ENCODE results near the gene BCL2.

Gene BCL2

DNA sequence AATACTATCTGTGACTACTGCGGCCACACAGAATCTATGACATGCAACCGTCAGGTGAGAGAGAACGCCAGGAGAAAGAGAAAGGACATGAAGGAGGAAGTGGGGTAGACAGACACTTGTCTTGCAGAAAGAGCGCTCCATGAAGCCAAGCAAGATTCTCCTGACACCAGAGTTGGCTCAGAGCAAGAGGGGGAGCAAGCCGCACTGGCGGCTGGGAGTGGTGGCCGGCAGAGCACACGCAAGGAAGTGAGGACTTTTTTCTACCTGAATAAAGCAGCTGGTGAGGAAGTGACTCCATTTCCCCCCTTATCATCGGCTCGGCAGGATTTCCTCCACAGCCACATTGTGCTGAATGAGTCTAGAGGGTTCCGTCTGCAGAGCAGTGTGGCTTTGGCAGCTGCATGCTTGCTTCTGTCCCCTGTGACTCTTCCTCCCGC lies 181.6 kb downstream of the BCL2 start:
- peak overlapping the region; percentile 92 for H3K27ac Mint-ChIP-seq
- peak overlapping the region; percentile 83 for H3K4me3 Mint-ChIP-seq
- H3K9me3 Mint-ChIP-seq: no peaks in the 10 kb centered on the region
- DNase-seq (ENCODE audit: low spot score in 2 of 2): peak in 1 of 2 donors; percentile 54
- peak; percentile 71 for ATAC-seq (ENCODE audit: low read depth)
- no peaks in the 10 kb centered on the region for H3K27me3 Mint-ChIP-seq
- peaks cover 15% of the 10 kb centered on the region for H3K36me3 Mint-ChIP-seq
- H3K4me1 Mint-ChIP-seq: peaks cover 64% of the 10 kb centered on the region

DNA sequence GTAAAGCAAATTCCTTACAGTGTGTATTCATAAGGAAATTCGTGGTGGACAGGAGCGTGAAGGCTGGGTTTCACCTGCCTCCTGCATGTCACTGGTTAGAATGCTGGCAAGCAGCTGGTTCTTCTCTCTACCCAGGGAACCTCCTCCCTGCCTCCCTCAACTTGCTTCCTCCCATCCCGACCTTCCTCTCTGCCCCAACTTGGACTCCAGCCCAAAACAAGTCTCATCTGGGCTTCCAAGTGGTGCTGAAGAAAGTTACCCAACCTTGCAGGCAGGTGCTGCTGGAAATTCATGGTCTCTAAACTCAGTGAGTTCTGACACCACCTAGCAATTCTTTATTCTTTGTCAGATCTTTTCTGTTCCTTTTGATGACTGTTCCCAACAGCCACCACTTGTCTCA lies 184.5 kb downstream of the BCL2 start:
- Mint-ChIP-seq H3K9me3 (no peaks in the 10 kb centered on the region), H3K36me3 (peaks cover 9% of the 10 kb centered on the region), H3K4me3 (no peak overlapping the region), H3K27ac (peak overlapping the region; percentile 92), H3K4me1 (peaks cover 43% of the 10 kb centered on the region), H3K27me3 (no peaks in the 10 kb centered on the region)
- no peak for ATAC-seq (ENCODE audit: low read depth)
- DNase-seq (ENCODE audit: low spot score in 2 of 2): no peak

DNA sequence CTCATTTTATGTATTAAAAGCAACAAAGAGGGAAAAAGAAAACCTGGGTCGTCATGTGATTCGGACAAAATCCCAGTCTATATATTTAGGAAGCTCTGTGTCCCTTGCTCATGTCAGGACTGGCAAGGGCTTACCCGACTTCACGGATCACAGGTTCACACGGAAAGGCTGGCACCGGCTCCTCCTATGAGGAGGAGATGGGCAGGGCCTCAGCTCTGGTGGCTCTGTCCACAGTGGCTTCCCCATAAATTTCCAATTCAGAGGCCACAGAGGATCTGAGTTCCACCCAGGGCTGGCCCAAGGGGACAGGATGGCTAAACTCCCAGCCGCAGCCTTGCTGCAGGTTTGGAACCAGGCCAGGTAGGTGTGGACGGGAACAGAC lies 186.8 kb downstream of the BCL2 start:
- Mint-ChIP-seq H3K9me3 (no peaks in the 10 kb centered on the region), H3K4me1 (peaks cover 31% of the 10 kb centered on the region), H3K27ac (no peak overlapping the region), H3K36me3 (peaks cover 17% of the 10 kb centered on the region), H3K4me3 (no peak overlapping the region), H3K27me3 (no peaks in the 10 kb centered on the region)
- no peak for ATAC-seq (ENCODE audit: low read depth)
- DNase-seq (ENCODE audit: low spot score in 2 of 2): no peak

DNA sequence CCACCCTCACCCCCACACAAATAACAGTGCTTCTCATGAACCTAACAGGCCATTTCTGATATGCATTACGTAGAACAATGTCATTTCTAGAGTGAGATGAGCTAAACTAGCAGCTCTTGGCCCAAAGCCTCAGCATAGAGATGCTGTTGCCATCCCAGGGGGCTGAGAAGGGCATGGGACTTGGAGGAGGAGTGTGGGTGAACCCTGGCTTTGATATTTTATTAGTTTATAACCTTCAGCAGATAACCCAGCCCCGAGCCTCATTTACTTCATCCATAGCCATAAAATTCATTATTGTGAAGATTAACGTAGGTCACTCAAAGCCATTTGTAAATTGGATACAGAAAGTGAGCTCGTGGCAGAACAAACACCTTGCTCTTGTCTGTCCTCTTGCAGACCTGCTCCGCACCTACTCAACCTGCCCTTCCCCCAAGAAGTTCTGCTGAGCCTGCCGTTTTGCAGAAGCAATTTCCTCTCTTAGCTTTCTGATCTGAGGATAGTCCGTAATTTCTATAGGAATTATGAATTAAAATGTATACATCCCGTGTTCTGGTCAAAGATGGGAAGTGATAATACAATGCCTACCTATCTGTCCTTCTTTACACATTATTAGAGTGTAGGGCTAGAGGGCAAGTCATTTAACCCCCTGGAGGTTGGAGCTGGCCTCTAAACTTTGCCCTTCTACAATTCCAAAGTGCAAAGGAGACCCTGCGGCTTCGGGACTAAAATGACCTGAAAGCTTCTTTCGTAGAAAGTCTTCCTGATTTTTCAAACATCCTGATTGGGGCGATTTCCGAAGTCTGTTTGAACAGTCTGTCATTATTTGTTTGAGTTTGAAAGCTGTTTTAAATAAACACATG lies 187.4 kb downstream of the BCL2 start:
- ATAC-seq (ENCODE audit: low read depth) (peak; percentile 6), DNase-seq (ENCODE audit: low spot score in 2 of 2) (no peak)
- H3K27ac Mint-ChIP-seq: peak overlapping the region; percentile 20
- H3K4me3 Mint-ChIP-seq: no peak overlapping the region
- no peaks in the 10 kb centered on the region for H3K9me3 Mint-ChIP-seq
- peaks cover 26% of the 10 kb centered on the region for H3K4me1 Mint-ChIP-seq
- H3K27me3 Mint-ChIP-seq: no peaks in the 10 kb centered on the region
- peaks cover 21% of the 10 kb centered on the region for H3K36me3 Mint-ChIP-seq

DNA sequence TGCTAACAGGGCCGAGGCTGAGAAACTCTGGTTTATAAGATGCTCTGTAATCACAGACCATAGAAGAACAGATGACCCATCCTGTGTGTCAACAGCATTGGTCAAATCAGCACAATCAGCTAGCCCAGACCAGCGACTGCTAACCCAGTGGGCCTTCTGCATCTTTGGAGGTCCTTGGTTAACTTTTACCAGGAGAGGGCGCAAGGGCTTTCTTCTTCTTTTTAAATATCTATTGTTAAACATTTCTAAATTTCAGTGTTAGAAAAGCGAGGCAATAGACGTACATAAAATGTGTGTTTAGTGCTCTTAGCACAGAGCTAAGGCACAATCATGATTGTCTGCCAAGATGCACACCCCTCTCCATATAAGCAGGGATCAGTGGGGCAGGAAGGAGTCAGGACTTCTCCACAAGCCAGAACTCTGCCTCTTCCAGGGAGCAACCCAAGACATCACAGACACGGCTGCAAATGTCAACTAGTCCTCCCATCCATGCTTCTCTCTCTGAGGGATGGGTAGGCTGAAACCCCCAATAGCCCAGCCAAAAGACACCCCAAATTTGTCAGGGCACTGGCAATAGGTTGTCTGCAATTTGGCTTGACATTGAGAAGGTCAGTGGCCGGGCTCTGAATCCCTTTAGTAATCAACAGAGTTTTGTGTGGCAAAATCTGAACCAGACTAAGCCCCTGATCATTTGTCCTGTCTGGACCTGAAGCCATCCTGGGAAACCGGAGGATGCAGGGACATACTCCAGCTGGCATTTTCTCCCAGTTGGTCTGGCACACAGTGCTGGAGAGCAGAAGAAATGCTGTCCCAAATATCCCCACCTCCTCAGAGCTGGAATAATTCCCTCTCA lies 188.2 kb downstream of the BCL2 start:
- Mint-ChIP-seq H3K36me3 (peaks cover 22% of the 10 kb centered on the region), H3K4me1 (peaks cover 20% of the 10 kb centered on the region), H3K27me3 (no peaks in the 10 kb centered on the region), H3K9me3 (no peaks in the 10 kb centered on the region), H3K4me3 (no peak overlapping the region), H3K27ac (no peak overlapping the region)
- peak; percentile 63 to 72 for DNase-seq (ENCODE audit: low spot score in 2 of 2)
- peak; percentile 83 for ATAC-seq (ENCODE audit: low read depth)

DNA sequence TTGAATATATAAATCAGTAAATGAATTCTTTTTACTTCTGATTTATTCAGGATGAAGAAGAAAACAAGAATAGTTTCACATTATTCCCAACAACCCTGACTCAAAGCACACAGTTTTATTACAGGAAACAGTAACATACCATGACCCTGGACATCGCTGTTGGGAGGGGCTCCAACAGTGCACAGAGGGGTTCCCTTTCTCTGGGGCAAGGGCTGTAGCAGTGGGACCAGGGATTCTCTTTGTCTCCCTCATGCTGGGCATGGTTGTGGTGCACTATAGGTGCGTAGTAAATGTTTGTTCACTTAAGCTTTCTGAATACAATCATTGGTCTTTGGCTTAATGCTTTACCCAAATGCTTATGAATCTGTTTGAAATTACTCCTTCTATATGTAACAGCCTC lies 189.4 kb downstream of the BCL2 start:
- H3K4me1 Mint-ChIP-seq: peaks cover 8% of the 10 kb centered on the region
- H3K27ac Mint-ChIP-seq: no peak overlapping the region
- DNase-seq (ENCODE audit: low spot score in 2 of 2) (no peak), ATAC-seq (ENCODE audit: low read depth) (no peak)
- H3K27me3 Mint-ChIP-seq: no peaks in the 10 kb centered on the region
- peaks cover 13% of the 10 kb centered on the region for H3K36me3 Mint-ChIP-seq
- no peaks in the 10 kb centered on the region for H3K9me3 Mint-ChIP-seq
- no peak overlapping the region for H3K4me3 Mint-ChIP-seq

DNA sequence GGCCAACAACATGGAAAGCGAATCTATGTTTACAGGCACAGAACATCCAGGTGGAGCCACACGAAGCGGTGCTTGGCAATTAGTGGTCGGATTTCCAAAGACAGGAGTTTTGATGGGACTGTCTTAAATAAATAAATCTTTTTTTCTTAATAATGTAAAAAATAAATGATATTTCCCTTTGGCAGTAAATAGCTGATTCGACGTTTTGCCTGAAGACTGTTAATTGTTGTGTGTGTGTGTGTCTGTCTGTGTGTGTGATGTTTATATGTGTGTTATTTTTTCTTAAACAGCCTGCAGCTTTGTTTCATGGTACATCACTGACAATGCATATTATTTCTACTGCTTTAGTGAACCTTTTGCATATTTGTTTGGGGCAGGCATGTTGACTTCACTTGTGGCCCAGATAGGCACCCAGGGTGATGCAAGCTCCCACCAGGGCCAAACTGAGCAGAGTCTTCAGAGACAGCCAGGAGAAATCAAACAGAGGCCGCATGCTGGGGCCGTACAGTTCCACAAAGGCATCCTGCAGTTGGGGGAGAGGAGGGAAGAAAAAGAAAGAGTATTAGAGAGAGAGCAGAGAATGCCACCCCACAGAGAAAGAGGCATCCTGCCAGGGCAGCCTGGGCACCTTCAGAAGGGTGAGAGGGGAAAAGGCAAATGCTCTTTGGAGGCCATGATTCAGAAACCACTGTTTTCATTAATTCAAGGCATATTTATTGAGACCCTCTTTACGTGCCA lies 191.2 kb downstream of the BCL2 start:
- H3K27ac Mint-ChIP-seq: peak overlapping the region; percentile 24
- H3K4me1 Mint-ChIP-seq: peaks cover 7% of the 10 kb centered on the region
- no peak overlapping the region for H3K4me3 Mint-ChIP-seq
- no peaks in the 10 kb centered on the region for H3K9me3 Mint-ChIP-seq
- H3K27me3 Mint-ChIP-seq: no peaks in the 10 kb centered on the region
- ATAC-seq (ENCODE audit: low read depth): no peak
- peaks cover 13% of the 10 kb centered on the region for H3K36me3 Mint-ChIP-seq
- no peak for DNase-seq (ENCODE audit: low spot score in 2 of 2)

DNA sequence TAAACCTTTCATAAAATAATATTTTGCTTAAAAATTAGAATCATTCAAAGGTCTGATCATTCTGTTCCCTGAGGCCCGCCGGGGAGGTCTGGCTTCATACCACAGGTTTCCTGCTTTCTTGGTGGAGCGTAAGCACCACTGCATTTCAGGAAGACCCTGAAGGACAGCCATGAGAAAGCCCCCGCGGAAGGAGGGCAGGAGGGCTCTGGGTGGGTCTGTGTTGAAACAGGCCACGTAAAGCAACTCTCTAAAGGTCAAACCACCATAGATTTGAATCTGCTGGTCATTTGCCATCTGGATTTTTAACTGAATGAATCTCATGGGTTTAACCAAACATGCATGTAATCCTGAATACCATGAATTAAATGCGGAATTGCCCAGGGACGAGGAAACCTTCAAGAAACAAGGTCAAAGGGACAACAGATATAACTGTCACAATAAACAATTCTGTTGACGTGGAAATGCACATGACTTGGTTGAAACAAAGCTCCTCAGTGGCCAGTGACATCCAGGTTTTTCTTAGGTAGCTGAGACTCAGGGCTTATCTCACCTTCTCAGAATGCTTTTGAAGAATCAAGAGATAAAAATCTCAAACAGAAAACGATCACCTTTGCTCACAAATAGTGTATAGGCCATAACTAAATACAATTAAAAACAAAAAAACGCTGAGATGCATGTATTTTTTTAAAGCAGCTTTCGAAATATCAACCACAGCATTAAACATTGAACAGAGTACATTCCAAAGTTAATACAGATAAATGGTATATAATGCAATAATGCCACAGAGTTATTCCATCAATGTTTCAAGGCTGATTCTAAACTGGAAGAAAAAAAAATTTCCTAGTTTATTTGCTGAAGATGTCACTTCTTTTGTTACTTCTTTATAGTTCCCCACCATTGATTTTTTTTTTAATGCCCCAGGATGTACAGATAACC lies 193.2 kb downstream of the BCL2 start:
- peaks cover 10% of the 10 kb centered on the region for H3K4me1 Mint-ChIP-seq
- peak overlapping the region; percentile 11 for H3K27ac Mint-ChIP-seq
- no peaks in the 10 kb centered on the region for H3K27me3 Mint-ChIP-seq
- ATAC-seq (ENCODE audit: low read depth) (no peak), DNase-seq (ENCODE audit: low spot score in 2 of 2) (no peak)
- no peak overlapping the region for H3K4me3 Mint-ChIP-seq
- no peaks in the 10 kb centered on the region for H3K9me3 Mint-ChIP-seq
- peaks cover 13% of the 10 kb centered on the region for H3K36me3 Mint-ChIP-seq

DNA sequence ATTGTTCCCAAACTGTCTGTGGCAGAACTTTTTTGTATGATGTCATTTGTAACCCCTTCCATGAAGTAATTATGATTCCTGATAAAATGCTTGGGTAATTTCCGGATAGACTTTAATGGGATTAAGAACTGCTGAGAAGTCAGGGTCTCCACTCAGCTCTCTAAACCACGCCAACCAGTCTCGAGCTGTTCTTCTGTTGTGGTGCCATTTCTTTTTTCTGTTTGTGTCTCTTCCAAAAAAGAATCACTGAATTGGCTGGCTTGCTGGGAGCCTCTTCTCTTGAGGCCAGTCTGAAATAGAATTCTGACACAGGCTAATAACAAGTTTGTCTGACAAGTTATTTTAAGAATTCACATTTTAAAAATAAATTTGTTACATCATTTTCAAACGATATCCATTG lies 198.9 kb downstream of the BCL2 start:
- no peak for ATAC-seq (ENCODE audit: low read depth)
- no peaks in the 10 kb centered on the region for H3K27me3 Mint-ChIP-seq
- peaks cover 12% of the 10 kb centered on the region for H3K4me1 Mint-ChIP-seq
- no peaks in the 10 kb centered on the region for H3K9me3 Mint-ChIP-seq
- H3K36me3 Mint-ChIP-seq: no peaks in the 10 kb centered on the region
- no peak overlapping the region for H3K27ac Mint-ChIP-seq
- no peak for DNase-seq (ENCODE audit: low spot score in 2 of 2)
- H3K4me3 Mint-ChIP-seq: no peak overlapping the region

DNA sequence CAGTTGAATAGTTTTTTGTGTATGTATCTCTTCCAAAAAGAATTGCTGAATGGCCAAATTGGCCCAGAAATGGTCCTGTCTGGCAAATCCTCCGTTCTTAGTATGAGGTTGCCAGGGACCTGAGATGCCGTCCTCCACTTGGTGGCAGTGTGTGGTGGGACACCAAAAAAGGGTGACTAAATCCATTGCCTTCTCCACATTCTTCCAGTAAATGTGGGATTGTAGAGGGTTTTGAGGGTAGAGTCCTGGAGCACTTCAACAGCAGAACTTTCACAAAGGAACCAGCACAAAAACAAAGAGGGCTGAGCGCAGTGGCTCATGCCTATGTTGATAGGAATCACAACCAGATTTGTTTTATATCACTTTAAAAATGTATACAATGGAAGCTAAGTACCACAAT lies 199.9 kb downstream of the BCL2 start:
- no peaks in the 10 kb centered on the region for H3K9me3 Mint-ChIP-seq
- H3K27ac Mint-ChIP-seq: no peak overlapping the region
- H3K4me1 Mint-ChIP-seq: peaks cover 12% of the 10 kb centered on the region
- no peaks in the 10 kb centered on the region for H3K36me3 Mint-ChIP-seq
- DNase-seq (ENCODE audit: low spot score in 2 of 2) (no peak), ATAC-seq (ENCODE audit: low read depth) (peak; percentile 35)
- no peaks in the 10 kb centered on the region for H3K27me3 Mint-ChIP-seq
- H3K4me3 Mint-ChIP-seq: no peak overlapping the region

DNA sequence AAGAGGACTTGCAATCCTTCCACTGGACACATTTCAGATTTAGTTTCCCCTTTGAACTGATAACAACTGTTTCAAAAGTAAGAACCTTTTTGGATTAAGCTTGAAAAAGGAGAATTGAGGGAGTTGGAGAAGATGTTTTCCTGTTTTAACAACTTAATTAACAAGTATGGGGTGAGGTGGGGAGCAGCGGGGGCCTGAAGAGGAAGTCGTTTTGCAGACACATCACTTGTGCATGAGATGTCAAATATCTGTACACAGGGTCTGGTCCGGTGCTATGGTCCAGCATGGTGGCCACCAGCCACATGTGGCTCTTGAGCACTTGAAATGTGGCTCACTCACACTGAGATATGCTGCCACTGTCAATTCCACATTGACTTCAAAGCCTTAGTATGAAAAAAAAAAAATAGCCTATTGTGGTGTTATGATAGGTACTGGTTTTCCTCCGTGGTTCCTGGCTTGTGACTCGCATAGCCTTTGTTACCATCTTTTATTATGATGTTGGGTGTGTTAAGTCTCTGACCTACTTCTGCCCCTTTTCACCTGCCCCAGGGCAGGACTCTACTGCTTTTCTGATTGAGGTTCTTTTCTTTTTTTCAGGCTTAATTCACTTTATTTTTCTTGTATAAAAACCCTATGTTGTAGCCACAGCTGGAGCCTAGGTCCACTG lies 205.5 kb downstream of the BCL2 start:
- no peak for ATAC-seq (ENCODE audit: low read depth)
- peaks cover 1% of the 10 kb centered on the region for H3K36me3 Mint-ChIP-seq
- H3K27ac Mint-ChIP-seq: peak overlapping the region; percentile 61
- no peaks in the 10 kb centered on the region for H3K9me3 Mint-ChIP-seq
- no peak overlapping the region for H3K4me3 Mint-ChIP-seq
- no peak for DNase-seq (ENCODE audit: low spot score in 2 of 2)
- H3K27me3 Mint-ChIP-seq: no peaks in the 10 kb centered on the region
- H3K4me1 Mint-ChIP-seq: peaks cover 17% of the 10 kb centered on the region

DNA sequence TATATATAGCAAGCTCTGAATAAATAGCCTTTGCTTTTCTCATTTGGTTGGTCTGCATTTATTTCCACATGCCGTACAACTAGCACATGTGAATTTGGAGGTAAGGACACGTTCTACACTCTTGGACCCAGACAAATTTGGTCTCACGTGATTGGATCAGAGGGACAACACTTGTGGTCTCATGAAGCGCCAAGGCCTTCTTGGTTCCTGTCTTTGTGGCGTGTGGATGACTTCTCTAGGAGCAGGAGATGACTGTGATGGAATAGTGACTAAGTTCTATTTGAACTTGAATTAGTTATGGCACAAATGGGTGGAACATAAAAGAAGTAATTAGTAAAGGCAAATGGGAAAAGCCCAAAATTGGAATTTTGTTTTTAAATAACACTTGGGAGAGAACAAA lies 206.9 kb downstream of the BCL2 start:
- Mint-ChIP-seq H3K27me3 (no peaks in the 10 kb centered on the region), H3K27ac (no peak overlapping the region), H3K9me3 (no peaks in the 10 kb centered on the region), H3K4me1 (peaks cover 14% of the 10 kb centered on the region), H3K36me3 (peaks cover 1% of the 10 kb centered on the region), H3K4me3 (no peak overlapping the region)
- DNase-seq (ENCODE audit: low spot score in 2 of 2): no peak
- ATAC-seq (ENCODE audit: low read depth): no peak
